Effector CD8-positive, alpha-beta T cell (primary cell): ENCODE data around the gene UNC50.
A peak's percentile ranks its signal among the peaks of the same experiment; 100 is the strongest.
"Not testable (repeated sequence)": the region's sequence is repeated elsewhere in the genome, so short reads cannot be mapped to it uniquely, and the experiment has no call there.

ENCODE experiments used
- DNase-seq: peaks from one replicate; lab custom pipeline; 2025; lab: John Stamatoyannopoulos, UW

Gene UNC50

DNA sequence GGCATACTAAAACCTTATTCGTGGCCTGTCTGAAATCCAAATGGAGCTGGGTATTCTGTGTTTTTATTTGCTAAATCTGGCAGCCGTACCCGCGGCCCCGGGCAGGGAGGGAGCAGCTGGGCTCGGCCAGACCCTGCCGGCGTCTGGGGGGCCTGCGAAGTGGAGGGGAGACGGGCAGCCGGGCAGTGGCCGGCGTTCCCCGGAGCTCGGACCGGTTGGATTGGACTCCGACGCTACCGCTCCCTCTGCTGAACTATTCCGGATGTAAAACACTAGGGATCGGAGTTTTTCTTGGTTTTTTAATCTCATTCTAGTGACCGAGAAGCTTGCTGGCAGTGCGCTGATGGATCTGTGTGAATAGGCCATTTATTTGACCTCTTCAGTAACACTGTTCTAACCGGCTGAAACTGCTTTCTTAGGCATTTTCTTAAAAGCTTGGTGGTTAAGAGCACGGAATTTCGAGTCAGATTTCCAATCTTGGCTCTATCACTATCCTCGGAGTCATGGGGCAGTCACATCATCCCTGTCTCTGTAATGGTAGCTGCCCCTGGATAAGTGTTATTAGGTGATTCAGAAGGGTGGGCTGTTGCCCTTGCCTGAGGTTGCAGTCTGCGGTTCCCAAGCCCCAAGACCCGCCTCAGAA lies 694 bp downstream of the UNC50 start:
- DNase-seq, result no peak

DNA sequence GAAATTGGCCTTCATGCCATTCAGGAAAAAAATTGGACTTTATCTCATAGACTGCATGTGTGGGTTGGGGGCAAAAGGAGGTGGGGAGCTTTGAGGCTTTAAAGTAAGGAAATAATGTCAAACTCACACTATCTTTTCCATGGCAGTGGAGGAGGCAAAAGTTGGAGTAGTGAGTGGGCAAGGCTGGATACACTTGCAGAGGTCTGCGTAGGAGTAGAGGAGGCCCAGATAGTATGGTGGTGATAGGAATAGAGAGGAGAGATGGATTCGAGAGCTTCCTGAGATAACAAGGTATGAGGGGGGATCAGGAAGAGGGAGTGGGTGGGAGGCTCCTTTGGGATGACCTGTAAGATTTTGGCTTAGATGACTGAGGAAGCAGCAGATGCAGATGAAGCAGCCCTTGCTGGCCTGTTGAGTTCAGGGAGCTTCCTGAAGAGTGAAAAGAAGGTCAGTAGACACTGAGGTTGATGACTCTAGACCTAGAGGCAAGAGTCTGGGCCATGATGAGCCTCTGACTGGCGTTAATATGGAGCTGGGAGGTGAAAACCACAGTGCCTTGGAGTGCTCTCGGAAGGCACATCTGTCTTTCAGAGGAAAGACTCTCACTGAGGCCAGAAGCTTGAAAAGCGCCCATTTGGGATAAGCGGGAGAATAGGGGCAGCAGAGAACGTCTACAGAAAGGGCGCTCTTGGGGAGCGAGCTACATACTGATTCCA lies 5.8 kb downstream of the UNC50 start:
- no peak for DNase-seq

DNA sequence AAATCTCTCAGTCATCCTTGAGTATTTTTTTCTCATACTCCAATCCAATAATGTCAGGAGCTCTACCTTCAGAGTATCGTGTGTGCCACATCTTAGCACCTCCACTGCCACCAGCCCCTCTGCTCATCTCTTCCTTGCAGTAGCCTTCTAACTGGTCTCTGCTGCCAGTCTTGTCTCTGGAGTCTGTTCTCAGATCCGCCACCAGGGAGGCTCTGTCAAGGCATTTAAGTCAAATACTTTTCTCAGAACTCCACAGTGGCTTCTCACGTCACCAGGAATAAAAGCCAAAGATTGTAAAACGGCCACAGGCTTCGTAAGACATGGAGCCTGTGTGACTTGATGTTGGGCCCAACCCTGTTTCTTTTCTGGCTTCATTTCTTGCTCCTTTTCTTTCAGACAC lies 7.1 kb downstream of the UNC50 start:
- no peak for DNase-seq

DNA sequence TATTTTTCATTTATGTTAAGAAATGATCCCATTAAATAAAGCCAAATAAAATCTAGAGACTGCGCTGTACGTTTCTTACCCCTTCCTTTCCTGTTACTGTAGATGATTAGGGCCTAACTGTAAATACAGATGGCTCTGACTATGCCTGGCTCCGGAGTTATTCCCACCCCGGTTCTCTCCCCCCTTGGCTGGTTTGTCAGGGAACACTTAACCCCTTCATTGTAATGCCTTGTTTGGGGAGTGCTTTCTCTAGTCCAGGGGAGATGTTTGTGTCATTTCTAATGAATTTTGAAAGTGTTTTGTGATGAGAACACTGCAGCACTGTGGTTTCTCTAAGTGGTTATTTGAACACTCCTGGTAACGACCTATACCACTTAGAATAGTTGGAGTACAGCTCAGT lies 8.8 kb downstream of the UNC50 start:
- DNase-seq, result no peak

DNA sequence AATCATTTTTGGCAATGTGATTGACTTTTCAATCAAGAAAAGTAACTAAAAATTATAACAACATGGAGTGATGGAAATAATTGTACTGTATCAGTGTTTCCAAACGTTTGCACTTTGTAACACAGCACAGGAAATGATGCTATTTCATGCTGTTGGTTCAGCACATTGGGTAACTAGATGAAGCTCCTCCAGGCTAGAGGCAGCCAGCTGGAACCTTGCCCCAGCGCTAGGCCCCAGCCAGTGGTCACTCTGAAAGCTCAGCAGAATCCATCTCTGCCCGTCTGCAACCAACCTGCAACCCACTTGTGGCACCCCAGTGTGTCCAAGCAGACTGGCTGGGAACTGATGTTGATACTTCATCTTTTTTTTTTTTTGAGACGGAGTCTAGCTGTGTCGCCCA lies 15.3 kb downstream of the UNC50 start:
- DNase-seq, result no peak

DNA sequence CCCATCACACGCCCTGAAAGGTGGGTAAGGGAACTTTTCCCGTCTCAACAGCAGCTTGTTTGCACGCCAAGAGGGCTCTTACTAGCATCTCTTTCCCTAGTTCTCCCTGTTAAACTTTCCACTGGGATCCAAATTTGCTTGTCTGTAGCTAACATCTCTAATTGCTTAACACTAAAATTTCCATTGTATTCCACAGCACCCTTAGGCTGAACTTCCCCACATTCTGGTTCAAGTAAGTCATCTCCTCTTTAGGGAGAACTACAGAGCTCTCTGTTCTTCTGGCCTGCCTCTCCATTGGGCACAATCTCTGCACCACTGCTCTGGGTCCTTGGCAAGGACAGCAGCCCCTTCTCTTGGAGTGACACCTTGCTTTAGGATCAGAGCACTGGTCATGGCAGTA lies 24.0 kb downstream of the UNC50 start:
- no peak for DNase-seq

DNA sequence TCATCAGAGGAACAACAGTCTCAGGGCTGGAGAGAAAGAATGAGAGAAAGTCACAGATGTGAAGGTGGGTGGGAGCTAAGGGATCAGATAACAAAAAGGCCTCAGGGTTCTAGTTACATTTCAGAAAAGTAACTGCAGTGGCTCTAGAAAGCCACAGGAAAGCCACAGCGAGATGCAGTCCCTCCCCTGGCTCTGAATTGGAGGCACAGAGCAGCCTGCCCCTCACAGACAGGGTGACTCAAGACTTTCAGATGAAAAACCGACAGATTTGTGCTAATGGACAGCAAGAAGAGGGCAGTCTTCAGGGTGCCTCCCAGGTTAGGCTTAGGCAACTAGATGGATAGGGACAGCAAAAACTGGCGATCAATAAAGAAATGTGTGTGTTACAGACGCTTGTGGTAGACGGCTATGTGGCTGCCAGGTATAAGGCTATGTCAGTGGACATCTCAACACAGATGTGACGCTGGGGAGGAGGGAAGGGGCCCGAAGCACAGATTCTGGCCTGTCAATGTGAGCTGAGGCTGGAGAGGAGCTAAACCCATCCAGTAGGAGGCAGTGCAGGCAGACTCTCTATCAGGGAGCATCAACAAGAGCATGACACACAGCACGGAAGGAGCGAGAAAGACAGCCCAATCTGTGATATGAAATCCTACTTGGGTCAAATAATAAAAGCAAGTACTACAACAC lies 26.2 kb downstream of the UNC50 start:
- DNase-seq, result no peak

DNA sequence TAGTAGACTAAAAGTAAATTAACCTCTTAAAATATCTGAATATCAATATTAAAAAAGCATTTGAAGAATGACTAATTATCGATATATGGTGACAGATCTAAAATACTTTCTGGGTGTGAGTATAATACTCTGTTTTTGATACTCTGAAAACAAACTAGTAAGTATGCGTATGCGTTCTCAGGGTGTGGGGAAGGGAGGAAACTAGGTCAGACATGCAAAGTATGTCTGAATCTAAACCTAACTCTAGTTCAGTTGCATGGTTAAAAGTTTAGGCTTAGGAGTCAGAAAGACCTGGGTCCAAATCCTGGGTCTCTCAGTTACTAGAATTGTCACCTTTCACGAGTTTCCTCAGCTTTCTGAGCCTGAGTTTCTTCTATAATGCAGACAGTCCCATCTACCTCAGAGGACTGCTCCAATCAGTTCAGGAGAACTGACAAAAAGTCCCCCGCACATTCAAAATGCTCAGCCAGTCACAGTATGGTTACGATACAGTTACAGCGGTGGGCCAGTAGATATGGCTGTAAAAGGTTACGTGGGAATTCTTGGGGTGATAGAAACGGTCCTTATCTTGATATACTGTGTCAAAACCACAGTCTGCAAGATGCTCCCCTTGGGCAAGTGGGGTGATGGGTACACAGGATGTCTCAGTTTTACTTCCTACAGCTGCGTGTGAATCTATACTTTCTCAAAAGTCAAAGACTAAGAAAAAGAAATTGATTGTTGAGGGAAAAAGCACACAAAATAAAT lies 29.2 kb downstream of the UNC50 start:
- no peak for DNase-seq

DNA sequence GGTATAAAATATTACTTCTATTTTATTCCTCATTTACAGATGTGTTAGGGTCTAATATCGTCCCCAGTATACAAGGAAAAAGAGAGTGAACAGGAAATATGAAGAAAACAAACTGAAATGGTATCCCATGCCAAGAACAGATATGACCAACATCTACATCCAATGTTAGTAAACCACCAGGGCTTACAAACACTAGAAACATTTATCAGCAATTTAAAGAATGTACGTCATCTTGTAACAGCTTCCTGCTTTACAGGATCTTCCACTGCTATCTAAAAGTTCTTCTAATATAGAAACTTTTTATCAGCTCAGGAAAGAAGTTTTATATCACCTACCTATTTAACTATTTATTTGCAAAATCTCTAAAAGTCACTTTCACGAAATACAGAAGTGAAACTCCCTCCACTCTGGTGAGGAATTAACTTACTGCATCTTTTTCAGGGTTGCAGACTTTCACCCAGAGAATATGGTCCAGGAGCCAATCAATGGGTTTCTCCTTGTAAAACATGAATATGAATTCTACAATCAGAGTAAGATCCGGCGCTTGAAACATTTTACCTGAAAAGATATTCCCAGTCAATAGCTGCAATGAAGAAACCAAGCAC lies 35.2 kb downstream of the UNC50 start:
- DNase-seq, result no peak

DNA sequence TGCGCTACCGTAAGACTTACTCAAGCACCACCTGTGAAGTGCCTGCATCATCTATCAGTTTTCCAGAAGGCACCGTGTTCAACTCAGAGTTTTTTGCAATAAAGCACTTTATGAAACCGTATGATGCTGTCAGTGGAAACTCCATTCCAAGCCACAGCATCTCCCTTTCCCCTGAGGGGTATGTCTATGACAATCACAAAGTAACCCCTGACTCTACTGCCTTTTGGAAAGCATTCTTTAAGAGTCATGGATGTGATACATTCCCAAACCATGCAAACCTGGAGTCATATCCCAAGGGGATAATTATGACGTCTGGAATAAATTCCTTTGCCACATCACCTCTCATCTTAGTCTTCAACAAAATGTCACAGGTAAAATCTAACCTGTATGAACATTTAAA lies 39.2 kb downstream of the UNC50 start:
- DNase-seq, result no peak

DNA sequence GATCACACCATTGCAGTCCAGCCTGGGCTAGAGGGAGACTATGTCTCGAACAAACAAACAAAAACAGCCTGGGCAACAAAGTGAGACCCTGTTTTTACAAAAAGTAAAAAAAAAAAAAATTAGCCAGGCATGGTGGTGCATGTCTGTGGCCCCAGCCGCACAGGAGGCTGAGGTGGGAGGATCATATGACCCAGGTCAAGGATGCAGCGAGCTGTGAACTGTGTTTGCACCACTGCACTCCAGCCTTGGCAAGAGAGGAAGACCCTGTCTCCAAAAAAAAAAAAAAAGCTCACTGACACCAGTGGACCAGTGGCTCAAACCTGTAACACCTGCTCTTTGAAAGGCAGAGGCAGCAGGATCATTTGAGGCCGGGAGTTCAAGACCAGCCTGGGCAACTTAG lies 40.1 kb downstream of the UNC50 start:
- DNase-seq, result no peak

DNA sequence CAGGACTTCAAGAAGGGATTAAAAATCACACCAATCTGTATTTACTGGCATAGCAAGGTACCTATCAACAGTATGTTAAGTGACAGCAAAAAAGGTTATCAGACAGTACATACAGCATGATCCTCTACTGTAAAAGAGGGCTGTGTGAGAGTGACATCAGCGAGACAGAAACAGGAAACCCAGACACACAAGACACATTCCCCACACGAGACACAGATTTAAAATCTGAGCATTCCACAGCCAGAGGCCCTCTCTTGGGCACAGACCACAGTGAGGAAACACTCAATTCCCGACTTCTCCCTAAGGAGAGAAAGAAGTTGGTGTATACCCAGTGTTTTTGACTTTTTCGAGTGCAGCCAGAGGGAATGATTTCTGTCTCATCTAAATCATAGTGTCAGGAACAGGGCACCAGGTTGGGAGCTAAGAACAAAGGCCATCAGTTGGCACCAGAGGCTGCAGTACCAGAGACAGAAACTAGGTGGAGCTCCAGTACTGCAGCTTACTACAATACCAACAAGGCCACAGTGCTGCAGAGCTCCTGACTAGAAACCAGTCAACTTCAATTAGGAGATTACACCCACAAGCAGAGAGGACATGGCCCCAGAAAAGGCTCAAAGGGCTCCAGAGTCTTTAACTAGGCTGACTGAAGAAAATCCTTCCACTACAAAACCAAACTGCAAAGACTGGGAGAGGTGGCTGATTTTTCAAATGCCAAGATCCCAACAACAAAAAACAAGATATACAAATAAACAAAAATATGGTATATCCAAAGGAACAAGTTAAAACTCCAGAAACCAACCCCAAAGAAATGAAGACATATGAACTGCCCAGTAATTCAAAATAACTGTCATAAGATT lies 41.0 kb downstream of the UNC50 start:
- DNase-seq, result peak; percentile 73

DNA sequence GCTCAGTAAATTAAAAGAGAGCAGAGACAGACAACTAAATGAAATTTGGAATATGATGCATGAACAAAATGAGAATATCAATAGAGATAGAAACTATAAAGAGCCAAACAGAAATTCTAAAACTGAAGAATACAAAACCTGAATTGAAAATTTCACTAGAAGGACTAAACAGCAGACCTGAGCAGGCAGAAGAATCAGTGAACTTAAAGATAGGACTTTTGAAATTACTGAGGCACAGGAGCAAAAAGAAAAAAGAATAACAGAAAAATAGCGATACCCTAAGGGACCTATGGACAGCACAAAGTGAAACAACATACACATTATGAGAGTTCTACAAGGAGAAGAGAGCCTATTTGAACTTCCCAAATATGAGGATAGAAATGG lies 41.6 kb downstream of the UNC50 start:
- DNase-seq, result no peak

DNA sequence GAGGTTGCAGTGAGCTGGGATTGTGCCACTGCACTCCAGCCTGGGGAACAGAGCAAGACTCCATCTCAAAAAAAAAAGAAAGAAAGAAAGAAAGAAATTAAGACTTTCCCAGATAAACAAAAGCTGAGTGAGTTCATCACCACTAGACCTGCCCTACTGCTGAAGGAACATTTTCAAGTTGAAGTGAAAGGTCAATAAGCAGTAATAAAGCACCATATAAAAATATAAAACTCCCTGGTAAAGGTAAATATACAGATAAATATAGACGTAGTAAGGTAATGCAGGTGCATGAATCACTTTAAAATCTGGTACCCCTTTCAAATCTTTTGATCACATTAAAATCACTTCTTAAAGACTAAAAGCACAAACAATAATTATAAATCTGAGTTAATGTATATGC lies 42.6 kb downstream of the UNC50 start:
- no peak for DNase-seq

DNA sequence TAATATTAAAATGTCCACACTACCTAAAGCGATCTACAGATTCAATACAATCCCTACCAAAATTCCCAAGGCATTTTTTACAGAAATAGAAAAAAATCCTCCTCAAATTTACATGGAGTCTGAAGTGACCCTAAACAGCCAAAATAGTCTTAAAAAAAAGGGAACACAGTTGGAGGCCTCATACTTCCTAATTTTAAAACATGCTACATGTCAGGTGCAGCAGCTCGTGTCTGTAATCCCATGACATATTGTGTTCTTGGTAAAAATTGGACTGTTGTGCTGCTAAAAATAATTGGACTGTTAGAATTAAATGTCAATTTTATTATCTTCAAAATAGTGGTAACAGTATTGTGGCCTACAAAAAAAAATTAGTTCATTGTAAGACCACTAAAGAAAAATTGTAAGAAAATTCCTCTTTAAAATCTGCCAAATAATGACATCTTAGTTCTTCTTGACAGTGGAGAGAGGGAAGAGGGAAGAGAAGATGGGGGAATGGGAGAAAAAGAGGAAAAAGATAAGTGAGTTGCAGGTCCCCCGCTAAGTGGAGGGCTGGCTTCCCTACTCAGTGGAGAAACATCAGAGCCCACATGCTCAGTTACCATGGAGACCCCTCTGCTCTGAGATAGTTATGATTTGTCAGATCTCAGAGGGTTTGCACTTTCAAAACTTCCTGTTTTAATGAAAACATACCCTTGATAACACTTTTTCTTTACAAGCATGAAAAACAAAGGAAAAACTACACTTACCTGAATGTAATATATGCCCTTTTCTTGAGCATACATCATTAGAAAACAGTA lies 46.5 kb downstream of the UNC50 start:
- peak; percentile 23 for DNase-seq

DNA sequence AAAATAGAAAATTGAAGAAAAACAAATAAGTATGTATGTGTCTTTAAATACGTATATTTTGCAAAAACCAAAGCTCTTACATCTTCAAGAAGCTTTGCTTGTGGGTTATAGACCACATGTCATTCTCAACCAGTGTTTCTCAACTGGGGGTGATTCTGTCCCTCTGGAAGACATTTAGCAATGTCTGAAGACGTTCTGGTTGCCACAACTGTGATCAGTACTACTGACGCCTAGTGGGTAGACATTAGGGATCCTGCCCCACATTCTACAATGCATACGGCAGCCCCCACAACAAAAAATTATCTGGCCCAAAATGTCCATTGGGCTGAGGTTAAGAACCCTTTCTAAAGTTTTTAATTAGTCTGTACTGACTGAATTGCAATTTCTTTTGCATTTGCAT lies 48.4 kb downstream of the UNC50 start:
- peak; percentile 33 for DNase-seq

DNA sequence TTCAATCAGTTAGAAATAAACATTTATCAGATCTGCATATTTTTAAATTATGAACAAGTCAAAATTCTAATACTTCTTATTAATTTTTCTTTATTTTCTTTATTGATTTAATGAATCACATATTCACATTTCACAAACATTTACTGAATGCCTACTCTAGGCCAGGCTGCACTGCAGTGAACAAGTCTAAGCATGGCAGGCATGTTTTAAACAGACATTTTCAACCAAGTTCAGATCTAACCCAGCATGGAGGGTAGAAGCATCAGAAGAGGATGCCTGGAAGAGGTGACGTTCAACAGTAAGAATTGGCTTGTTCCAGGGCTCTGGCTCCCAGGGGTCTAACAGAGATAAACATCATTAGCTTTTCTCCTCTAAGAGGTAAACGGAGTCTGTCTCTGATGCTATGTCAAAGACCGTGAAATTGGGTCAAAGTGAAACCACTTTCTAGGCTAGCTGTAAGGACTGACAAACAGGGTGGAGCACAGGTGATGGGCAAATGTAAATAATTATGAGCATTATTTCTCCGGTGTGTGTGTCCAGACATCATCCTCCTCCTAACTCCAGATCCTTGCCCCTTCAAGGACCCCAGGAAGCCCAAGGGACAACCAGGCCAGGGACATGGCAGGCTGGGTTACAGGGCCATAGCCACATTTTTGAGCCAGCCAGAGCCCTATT lies 50.6 kb downstream of the UNC50 start:
- no peak for DNase-seq

DNA sequence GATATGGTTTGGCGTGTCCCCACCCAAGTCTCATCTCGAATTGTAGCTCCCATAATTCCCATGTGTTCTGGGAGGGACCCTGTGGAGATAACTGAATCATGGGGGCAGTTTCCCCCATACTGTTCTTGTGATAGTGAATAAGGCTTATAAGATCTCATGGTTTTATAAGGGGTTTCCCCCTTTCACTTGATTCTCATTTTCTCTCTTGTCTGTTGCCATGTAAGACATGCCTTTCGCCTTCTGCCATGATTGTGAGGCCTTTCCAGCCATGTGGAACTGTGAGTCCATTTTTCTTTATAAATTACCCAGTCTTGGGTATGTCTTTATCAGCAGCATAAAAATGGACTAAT lies 51.1 kb downstream of the UNC50 start:
- DNase-seq, result not testable (repeated sequence)

DNA sequence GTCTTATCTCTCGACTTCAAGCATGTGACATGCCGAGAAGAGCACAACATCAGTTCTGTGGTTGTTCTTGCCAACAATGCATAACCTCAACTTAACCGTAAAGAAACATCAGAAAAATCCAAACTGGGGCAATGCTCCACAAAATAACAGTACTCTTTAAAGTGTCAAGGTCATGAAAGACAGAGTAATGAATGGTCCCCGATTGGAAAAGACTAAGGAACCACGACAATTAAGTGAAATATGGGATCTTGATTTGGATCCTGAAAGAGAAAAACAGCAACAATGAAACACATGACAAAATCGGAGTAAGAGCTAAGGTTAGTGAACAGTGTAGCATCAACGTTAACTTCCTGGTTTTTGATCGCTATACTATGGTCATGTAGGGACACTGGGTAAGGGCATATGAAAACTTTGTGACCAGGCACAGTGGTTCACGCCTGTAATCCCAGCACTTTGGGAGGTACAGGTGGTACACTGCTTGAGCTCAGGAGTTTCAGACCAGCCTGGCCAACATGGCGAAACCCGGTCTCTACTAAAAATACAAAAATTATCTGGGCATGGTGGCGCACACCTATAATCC lies 55.2 kb downstream of the UNC50 start:
- DNase-seq, result no peak

DNA sequence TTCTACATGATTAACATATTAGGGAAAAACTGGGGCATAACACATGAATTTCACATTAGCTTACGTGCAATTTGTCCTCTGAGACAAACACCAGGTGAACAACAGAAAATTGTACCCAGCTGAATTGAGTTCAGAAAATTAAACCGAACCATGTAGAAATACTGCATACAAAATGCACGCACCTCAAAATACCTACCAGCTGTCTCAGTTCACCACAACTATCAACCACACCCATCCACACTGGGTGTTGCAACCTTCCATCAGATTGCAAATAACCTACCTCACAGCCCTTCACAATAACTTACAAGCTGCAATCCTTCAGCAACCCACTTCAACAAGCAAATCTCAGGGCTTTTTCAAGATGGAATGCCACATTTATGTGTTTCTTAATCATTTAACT lies 55.9 kb downstream of the UNC50 start:
- DNase-seq, result peak; percentile 9
